HEK293T (cell line): ENCODE measurements around the gene TSGA10.

ENCODE experiments used
- CTCF ChIA-PET: fragments of 350-600 bp; formaldehyde crosslinking; extraction: SDS; loops from one replicate; lab custom pipeline; 2021; ENCODE audit warnings: antibody characterized with exemption, inconsistent platforms; lab: Yijun Ruan, JAX
- POLR2A ChIA-PET: fragments of 350-600 bp; formaldehyde crosslinking; extraction: SDS; loops from one replicate; lab custom pipeline; 2020; ENCODE audit warnings: antibody characterized with exemption, inconsistent platforms; lab: Yijun Ruan, JAX
- DNase-seq: peaks from one replicate; pipeline ENCODE4 v3.0.0; 2012; ENCODE audit warnings: mixed read lengths; ENCODE audit errors: extremely low spot score
- ARNT ChIP-seq: fragments of 450-650 bp; IDR thresholded peaks from 2 replicates; pipeline ENCODE4 v1.6.1; 2017; ENCODE audit warnings: mild to moderate bottlenecking
- BHLHE40 ChIP-seq: fragments of 450-650 bp; IDR thresholded peaks from 2 replicates; pipeline ENCODE4 v1.6.1; 2016; ENCODE audit warnings: mild to moderate bottlenecking, moderate library complexity, borderline replicate concordance
- CTBP1 ChIP-seq: fragments of 450-650 bp; IDR thresholded peaks from 2 replicates; pipeline ENCODE4 v1.6.1; 2016; ENCODE audit warnings: borderline replicate concordance
- ELF4 ChIP-seq: fragments of 450-650 bp; IDR thresholded peaks from 2 replicates; pipeline ENCODE4 v1.6.1; 2017; ENCODE audit warnings: antibody characterized with exemption
- FOXA1 ChIP-seq: fragments of 450-650 bp; IDR thresholded peaks from 2 replicates; pipeline ENCODE4 v1.6.1; 2016; ENCODE audit warnings: mild to moderate bottlenecking
- FOXK2 ChIP-seq: fragments of 450-650 bp; IDR thresholded peaks from 2 replicates; pipeline ENCODE4 v1.6.1; 2016; ENCODE audit warnings: mild to moderate bottlenecking
- FOXM1 ChIP-seq: fragments of 450-650 bp; IDR thresholded peaks from 2 replicates; pipeline ENCODE4 v1.6.1; 2017; ENCODE audit warnings: mild to moderate bottlenecking, borderline replicate concordance
- HDGF ChIP-seq: fragments of 450-650 bp; IDR thresholded peaks from 2 replicates; pipeline ENCODE4 v1.6.1; 2017; ENCODE audit warnings: antibody characterized with exemption, borderline replicate concordance
- L3MBTL2 ChIP-seq: fragments of 450-650 bp; conservative IDR thresholded peaks from 2 replicates; pipeline ENCODE4 v1.6.1; 2016; ENCODE audit warnings: mild to moderate bottlenecking
- LEF1 ChIP-seq: fragments of 450-650 bp; IDR thresholded peaks from 2 replicates; pipeline ENCODE4 v1.6.1; 2017; ENCODE audit warnings: mild to moderate bottlenecking, borderline replicate concordance
- NFRKB ChIP-seq: fragments of 450-650 bp; IDR thresholded peaks from 2 replicates; pipeline ENCODE4 v1.6.1; 2016; ENCODE audit warnings: mild to moderate bottlenecking, moderate library complexity
- PKNOX1 ChIP-seq: fragments of 450-650 bp; IDR thresholded peaks from 2 replicates; pipeline ENCODE4 v1.6.1; 2016
- SP1 ChIP-seq: fragments of 450-650 bp; IDR thresholded peaks from 2 replicates; pipeline ENCODE4 v1.6.1; 2017
- SUZ12 ChIP-seq: fragments of 450-650 bp; IDR thresholded peaks from 2 replicates; pipeline ENCODE4 v1.6.1; 2016; ENCODE audit warnings: mild to moderate bottlenecking
- TARDBP ChIP-seq: fragments of 450-650 bp; IDR thresholded peaks from 2 replicates; pipeline ENCODE4 v1.6.1; 2016
- ZNF384 ChIP-seq: fragments of 450-650 bp; IDR thresholded peaks from 2 replicates; pipeline ENCODE4 v1.6.1; 2016

TSGA10 gene

DNA sequence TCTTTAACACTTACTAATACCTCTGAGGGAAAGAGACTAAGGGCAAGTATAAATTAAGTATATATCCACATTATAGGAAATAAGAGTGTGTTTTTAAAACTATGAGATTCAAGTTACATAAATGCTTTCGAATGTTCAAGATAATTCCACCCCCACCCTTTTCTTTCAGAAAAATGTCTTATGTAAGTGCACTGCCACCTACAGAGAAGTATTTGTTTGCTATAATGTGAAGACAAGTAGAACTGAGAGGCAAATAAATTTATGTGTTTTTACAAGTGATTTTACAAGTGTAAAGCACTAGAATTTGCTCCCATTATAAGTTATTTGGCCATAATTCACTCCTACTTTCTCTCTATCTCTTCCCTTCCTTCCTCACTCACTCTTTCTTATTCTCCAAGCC, 118.8 kb downstream of the TSGA10 start:
- ChIA-PET CTCF (no interaction called here), POLR2A (no interaction called here)
- TF ChIP-seq CTBP1 (0 out of 2 replicates have a peak, but pooled peaks have one; percentile 38), ZNF384 (peak; percentile 15; the same call in 1 of the 2 replicates), PKNOX1 (peak; percentile 70), L3MBTL2 (no peak)
- no peak for DNase-seq

GRCh38 chr2:99032786-99033185, 122.0 kb downstream of the TSGA10 start:
- ChIA-PET POLR2A (no interaction called here), CTCF (no interaction called here)
- DNase-seq = no peak
- TF ChIP-seq NFRKB (no peak), PKNOX1 (no peak), SP1 (no peak), ELF4 (no peak), CTBP1 (no peak), FOXA1 (no peak), HDGF (no peak), L3MBTL2 (no peak), TARDBP (no peak)

DNA sequence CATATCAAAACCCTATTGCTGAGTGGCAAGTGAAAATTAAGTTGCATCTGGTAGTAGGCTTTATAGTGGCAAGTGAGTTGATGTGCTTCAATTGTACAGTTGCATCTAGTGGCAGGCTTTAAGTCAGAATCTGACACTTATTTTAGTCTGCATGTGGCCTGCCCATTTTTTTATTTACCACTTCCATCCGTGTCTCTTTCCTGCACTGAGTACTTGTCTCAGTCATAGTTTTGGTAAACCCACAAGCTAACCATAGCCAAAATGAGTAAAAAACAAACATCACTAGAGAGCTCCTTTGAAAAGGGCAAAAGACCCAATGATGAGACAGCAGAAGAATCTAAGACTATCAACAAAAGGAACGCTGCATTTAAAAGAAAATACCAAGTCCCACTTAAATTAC, 122.7 kb downstream of the TSGA10 start:
- CTCF ChIA-PET = no interaction called here
- DNase-seq = no peak
- TF ChIP-seq NFRKB = no peak
- TF ChIP-seq SUZ12 = no peak
- TF ChIP-seq CTBP1 = no peak
- no peak for TF ChIP-seq PKNOX1
- no peak for TF ChIP-seq FOXM1
- TF ChIP-seq ZNF384 = no peak
- no peak for TF ChIP-seq SP1
- no peak for TF ChIP-seq FOXA1
- no peak for TF ChIP-seq FOXK2
- TF ChIP-seq LEF1 = no peak
- no peak for TF ChIP-seq ELF4
- no peak for TF ChIP-seq L3MBTL2
- POLR2A ChIA-PET = no interaction called here

GRCh38 chr2:99031481-99031880, 123.3 kb downstream of the TSGA10 start:
- TF ChIP-seq ARNT = no peak
- no peak for TF ChIP-seq CTBP1
- TF ChIP-seq L3MBTL2 = no peak
- no peak for TF ChIP-seq PKNOX1
- no peak for TF ChIP-seq NFRKB
- TF ChIP-seq ELF4 = no peak
- no peak for TF ChIP-seq FOXM1
- no peak for TF ChIP-seq SUZ12
- TF ChIP-seq HDGF = no peak
- DNase-seq = no peak
- ChIA-PET CTCF (no interaction called here), POLR2A (no interaction called here)

DNA sequence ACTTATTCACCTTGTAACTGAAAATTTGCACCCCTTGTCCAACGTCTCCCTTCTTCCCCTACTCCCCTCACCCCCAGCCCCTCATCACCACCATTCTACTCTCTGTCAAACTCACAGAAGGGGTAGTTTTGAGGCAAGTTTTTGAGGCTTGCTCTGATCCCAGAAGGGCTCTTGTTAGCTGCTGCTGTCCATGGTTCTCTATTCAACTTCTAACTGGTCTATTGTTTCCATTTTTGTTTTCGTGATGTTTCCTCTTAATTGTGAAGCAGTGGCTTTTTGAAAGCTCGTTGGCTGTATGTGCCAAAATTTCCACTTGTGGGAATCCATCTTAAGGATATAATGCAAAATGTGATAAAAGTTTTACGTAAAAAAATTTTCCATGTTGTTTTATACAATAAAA, 126.2 kb downstream of the TSGA10 start:
- CTCF ChIA-PET = no interaction called here
- DNase-seq = no peak
- POLR2A ChIA-PET = no interaction called here
- TF ChIP-seq FOXM1 = no peak
- no peak for TF ChIP-seq ARNT
- TF ChIP-seq LEF1 = no peak
- TF ChIP-seq FOXK2 = no peak
- TF ChIP-seq BHLHE40 = no peak
- TF ChIP-seq ZNF384 = no peak
- no peak for TF ChIP-seq PKNOX1
- TF ChIP-seq NFRKB = no peak

DNA sequence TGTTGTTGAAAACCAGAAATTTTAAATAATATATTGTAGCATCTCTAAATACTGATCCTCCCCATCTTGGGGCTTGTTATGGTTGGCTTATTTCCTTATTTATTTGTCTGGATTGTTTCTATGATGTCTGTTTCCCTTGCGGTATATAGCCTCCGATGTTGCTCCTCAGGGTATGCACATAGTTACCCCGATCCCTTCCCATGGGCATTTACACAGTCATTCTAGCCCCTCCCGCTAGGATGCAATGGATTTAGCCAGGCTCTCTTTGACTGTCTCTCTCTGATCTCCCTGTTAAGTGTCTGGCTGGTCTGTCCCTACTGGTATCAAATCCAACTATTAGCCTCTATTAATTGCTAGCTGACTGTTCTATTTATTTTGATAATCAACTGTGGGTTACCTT, 126.9 kb downstream of the TSGA10 start:
- ChIA-PET POLR2A (no interaction called here), CTCF (no interaction called here)
- DNase-seq = no peak
- TF ChIP-seq BHLHE40 (no peak), HDGF (no peak), PKNOX1 (no peak), ZNF384 (no peak), ARNT (no peak)
